GM18870 (cell line): Measurements from ENCODE around the gene ASPG.

ENCODE experiments used
- ATAC-seq: cut with Tn5 transposase; IDR thresholded peaks from one replicate; pipeline ENCODE4 v1.9.1; 2021; ENCODE audit warnings: moderate library complexity; ENCODE audit not compliant: unreplicated experiment

Gene ASPG

GRCh38 chr14:104158827-104159798 lies 73.6 kb downstream of the ASPG start:
- ATAC-seq = no peak

- no peak for ATAC-seq
Measured at GRCh38 chr14:104159990-104160389, 74.5 kb downstream of the ASPG start.

GRCh38 chr14:104161602-104162367 lies 76.3 kb downstream of the ASPG start:
- ATAC-seq = no peak

- no peak for ATAC-seq
Measured at GRCh38 chr14:104162495-104162894, 77.0 kb downstream of the ASPG start.

- ATAC-seq = no peak
Measured at GRCh38 chr14:104163541-104163940, 78.0 kb downstream of the ASPG start.

- no peak for ATAC-seq
Measured at GRCh38 chr14:104164041-104164440, 78.5 kb downstream of the ASPG start.

- no peak for ATAC-seq
Measured at GRCh38 chr14:104164512-104164911, 79.0 kb downstream of the ASPG start.
